Right renal pelvis (tissue), 4 donors: ENCODE results near the gene DR1. TPM values are rescaled to one million over a fixed set of nuclear protein-coding genes. Genes with fewer than 3 reads are reported as not detected.
"Not testable (repeated sequence)": the region's sequence is repeated elsewhere in the genome, so short reads cannot be mapped to it uniquely, and the experiment has no call there.

Source experiments
- DNase-seq, 4 donors: peaks; one replicate each; pipeline ENCODE4 v3.0.0-alpha.2; 2013; ENCODE audit warnings: low read depth in 4 of 4, low spot score in 3 of 4, missing footprints in 1 of 4
- polyA plus RNA-seq, 4 donors: library from polyadenylated mRNA; unstranded; fragments of 120-200 nt; gene quantifications; one replicate each; pipeline ENCODE4 v1.2.1, GENCODE V29; 2013; ENCODE audit not compliant: insufficient read length in 4 of 4

Gene DR1
- polyA plus RNA-seq, 4 donors, result 61.7 to 67.1 (median 66.3) TPM

DNA sequence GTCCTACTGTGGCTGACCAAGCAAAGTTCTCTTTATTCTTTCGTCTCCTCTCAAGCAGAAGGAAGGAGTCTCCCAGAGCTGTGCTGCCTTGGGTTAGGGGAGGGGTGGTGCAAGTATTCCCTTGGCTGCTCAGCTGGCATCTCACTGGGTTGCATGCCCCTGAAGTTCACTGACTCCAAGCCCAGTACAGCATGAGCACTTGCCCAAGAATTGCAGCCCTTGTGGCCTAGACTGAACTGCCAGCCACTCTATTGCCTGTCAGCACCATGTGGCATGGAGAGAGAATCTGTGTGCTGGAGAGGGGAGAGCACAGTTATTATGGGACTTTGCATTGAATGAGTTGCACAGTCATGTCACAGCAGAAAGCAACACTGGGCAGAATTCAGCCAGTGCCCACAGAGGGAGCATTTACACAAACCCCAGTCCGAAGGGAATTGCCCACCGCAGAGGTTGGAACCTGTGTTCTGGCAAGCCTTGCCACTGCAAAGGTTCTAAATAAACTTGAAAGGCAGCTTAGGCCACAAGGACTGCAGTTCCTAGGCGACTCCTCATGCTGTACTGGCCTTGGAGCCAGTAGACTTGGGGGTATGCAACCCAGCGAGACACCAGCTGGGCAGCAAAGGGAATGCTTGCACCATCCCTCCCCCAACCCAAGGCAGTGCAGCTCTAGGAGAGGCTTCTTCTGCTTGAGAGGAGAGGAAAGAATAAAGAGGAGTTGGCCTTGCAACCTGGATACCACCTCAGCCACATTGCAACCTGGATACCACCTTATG lies 28.8 kb downstream of the DR1 start:
- DNase-seq, result no peak

DNA sequence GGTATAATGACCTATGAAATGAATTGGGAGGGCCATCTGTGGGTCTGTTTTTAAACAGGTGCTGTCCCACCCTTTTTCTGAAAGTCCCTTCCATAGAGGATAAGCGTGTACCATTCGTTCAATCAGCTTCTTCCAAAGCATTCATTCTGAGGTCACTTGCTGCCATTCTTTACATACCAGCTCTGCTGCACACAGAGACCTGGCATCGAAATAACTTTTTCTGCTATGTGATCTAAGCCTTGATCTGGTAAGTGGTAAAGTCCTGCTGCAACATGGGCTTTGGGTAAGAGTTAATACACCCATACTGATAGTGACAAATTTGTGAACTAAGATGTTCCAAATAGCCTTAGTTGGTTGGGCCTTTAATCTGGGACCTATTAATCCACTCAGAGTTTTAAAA lies 38.9 kb downstream of the DR1 start:
- DNase-seq, result no peak

DNA sequence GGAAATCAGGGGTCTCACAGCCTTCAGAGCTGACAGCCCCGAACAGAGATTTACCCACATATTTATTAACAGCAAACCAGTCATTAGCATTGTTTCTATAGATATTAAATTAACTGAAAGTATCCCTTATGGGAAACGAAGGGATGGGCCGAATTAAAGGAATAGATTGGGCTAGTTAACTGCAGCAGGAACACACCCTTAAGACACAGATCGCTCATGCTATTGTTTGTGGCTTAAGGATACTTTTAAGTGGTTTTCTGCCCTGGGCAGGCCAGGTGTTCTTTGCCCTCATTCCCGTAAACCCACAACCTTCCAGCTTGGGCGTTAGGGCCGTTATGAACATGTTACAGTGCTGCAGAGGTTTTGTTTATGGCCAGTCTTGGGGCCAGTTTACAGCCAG lies 40.6 kb downstream of the DR1 start:
- DNase-seq, result not testable (repeated sequence)

DNA sequence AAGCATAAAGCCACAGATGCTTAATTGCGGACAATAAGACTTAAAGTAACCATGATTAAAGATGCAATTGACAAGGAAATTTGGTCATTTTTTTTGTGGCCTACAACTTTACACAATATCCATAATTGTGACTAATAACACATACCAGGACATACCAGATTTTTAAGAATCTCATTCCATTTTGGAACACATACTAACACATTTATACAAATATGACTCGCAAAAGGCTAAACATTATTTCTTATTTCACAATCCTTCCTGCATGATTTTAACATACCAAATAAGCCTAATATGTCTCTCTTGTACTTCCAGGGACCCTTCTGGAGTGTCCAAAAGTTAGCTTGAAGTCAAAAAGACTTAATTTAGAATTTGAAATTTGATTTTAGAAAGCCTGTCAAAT lies 48.8 kb downstream of the DR1 start:
- no peak for DNase-seq

DNA sequence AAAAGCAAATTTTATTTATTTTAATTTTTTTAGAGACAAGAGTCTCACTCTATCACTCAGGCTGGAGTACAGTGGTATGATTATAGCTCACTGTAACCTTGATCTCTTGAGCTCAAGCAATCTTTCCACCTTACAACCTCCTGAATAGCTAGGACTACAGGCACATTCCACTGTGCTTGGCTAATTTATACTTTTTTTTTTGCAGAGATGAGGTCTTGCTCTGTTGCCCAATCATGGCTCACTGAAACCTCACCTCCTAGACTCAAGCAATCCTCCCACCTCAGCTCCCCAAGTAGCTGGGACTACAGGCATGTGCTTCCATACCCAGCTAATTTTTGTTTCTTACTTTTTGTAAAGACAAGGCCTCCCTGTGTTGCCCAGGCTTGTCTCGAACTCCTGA lies 49.5 kb downstream of the DR1 start:
- no peak for DNase-seq

DNA sequence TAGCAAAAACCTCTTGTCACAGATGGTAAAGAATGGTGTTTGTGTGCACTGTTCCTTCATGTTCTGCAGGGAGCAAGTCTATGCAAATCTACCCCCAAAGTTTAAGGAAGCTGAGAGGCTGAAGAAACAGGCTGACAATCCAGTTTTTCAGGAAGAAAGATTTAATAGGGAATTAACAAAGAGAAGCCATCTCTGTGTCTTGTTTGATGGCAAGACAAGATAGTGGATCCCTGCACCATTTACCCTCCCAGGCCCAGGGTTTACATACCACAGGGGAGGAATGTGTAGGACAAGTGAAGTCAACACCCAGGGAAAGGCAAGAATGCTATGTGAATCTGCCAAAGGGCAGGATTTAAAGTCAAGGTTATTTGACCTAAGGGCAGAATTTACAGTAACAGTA lies 54.1 kb downstream of the DR1 start:
- DNase-seq, result no peak

DNA sequence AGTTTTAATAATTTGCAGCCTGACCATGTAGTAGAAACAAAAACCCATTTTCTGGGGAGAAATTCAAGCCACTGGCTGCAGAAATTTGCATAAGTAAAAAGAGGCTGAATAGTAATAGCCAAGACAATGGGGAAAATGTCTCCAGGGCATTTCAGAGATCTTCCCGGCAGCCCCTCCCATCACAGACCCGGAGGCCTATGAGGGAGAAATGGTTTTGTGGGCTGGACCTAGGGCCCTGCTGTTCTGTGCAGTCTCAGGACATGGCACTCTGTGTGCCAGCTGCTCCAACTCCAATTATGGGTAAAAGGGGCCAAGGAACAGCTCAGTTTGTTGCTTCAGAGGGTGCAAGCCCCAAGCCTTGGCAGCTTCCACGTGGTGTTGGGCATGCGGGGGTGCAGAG lies 62.5 kb downstream of the DR1 start:
- DNase-seq, result no peak

DNA sequence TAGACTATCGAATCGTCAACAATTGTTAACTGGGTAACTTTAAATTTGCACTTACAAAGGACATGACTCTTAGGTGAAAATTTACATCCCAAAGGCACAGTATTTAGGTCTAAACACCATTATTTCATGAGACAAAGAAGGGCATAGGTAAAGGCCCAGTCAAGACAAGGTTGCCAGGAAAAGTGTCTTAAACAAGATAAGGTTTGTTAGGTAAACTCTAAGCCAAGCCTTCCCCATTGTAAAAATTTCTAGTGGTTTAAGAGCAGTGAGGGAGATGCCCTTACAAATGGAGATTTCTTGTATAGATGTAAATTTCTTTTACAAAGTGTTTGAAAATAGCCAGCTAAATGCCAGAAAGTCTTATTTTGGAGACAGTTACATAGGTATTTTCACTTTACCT lies 65.3 kb downstream of the DR1 start:
- DNase-seq, result no peak

DNA sequence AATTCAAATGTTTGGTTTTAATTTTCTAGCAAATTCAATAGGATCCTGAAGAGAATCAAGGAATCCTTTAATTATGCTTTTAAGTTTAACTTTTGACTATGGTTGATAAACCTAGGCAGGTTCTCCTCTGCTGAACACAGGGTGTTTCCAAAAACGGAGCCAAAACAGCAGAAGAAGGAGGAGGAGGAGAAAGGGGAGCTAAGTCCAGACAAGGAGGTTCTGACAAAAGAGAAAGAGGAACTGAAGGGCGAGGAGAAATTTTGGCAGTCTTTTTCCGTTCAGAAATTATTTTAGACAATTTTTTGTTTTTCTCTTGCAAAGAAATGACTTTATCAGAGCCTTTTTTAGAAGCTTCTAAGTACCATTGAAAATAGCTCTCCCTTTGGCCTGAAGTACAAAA lies 69.0 kb downstream of the DR1 start:
- no peak for DNase-seq

DNA sequence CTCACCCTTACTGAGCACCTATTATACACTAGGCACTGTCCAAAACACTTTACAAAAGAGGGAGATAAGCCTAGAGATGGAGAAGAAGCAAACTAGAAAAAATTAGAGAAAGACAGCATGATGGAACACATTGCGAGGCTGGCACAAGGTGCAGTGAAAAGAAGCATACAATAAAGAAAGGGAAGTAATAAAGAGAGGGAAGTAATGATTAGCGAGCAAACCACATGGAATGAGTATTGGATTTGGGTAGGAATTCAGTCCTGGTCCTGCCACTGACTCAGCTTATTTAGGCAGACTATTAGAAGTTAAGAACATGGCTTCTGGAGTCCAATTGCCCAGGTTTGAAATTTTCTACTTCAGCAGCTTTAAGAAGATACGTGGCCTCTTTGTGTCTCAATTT lies 69.6 kb downstream of the DR1 start:
- DNase-seq, result no peak

DNA sequence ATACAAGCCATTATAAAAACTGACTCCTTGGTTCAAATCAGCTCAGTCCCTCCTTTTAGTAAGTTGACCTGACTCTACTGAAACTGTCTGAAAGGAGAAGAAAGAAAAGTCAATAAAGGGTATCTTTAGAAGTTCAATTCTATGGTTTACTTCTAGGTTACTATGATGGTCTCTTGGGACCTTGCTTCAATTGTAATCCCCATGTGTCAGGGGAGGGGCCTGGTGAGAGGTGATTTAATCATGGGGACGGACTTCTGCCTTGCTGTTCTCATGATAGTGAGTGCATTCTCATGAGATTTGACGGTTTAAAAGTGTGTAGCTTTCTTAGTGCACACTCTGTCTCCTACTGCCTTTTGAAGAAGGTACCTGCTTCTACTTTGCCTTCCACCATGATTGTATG lies 70.5 kb downstream of the DR1 start:
- no peak for DNase-seq

Other genes with a start within 250 kb of the DR1 start
- 100 to 1,000 TPM in 1 of 4 donors, 10 to 100 TPM in 3; 86.3 to 124 (median 95.6) TPM for gene TMED5, start 165.5 kb upstream of the DR1 start, polyA plus RNA-seq
- gene CCDC18, start 165.2 kb upstream of the DR1 start, polyA plus RNA-seq, result 10 to 100 TPM in 2 of 4 donors, 1 to 10 TPM in 2; 8.5 to 11.0 (median 10.2) TPM
- 100 to 1,000 TPM; 103 to 132 (median 121) TPM for gene FNBP1L, start 102.2 kb downstream of the DR1 start, polyA plus RNA-seq